Hepatocyte (in vitro differentiated cells): ENCODE results near the gene DSCAML1.

Experiments used
- EZH2 ChIP-seq: fragments of 200-600 bp; sonication (generic); IDR thresholded peaks from 2 replicates; pipeline ENCODE4 v1.6.1; 2016; ENCODE audit warnings: antibody characterized with exemption, mild to moderate bottlenecking, borderline replicate concordance
- EZH2phosphoT487 ChIP-seq: fragments of 200-600 bp; sonication (generic); IDR thresholded peaks from one replicate; pipeline ENCODE4 v1.6.1; 2018; ENCODE audit warnings: antibody characterized with exemption, mild to moderate bottlenecking, low read depth, moderate library complexity; ENCODE audit not compliant: unreplicated experiment, severe bottlenecking
- TF ChIP-seq, protein P1 (sequence below): fragments of 200-600 bp; sonication (generic); IDR thresholded peaks from 2 replicates; pipeline ENCODE4 v1.5.1; 2016; ENCODE audit warnings: antibody characterized with exemption, mild to moderate bottlenecking; ENCODE audit not compliant: poor library complexity

DNA sequence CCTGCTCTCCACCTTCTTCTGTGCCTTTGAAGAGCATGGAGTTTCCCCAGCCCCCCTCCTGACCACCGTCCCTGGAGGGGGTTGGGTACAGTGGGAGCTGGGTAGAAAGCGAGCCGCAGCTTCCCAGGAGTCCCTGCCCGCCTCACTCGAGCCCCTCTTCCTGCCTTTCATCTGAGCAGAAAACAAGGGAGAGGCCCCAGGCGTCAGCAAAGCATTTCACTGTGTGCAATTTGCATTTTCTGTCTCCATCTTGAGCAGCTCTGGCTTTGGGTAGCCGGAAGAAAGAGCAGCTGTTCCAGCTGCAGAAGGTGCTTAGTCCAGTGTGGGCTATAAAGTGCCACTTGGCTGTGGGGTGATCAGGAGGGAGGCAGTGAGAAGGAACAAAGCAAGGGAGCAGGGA, 239.7 kb downstream of the DSCAML1 start:
- TF ChIP-seq, protein P1, sequence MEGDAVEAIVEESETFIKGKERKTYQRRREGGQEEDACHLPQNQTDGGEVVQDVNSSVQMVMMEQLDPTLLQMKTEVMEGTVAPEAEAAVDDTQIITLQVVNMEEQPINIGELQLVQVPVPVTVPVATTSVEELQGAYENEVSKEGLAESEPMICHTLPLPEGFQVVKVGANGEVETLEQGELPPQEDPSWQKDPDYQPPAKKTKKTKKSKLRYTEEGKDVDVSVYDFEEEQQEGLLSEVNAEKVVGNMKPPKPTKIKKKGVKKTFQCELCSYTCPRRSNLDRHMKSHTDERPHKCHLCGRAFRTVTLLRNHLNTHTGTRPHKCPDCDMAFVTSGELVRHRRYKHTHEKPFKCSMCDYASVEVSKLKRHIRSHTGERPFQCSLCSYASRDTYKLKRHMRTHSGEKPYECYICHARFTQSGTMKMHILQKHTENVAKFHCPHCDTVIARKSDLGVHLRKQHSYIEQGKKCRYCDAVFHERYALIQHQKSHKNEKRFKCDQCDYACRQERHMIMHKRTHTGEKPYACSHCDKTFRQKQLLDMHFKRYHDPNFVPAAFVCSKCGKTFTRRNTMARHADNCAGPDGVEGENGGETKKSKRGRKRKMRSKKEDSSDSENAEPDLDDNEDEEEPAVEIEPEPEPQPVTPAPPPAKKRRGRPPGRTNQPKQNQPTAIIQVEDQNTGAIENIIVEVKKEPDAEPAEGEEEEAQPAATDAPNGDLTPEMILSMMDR: no peak
- TF ChIP-seq EZH2 (no peak), EZH2phosphoT487 (no peak)
